Esophagus muscularis mucosa (tissue), 4 donors: Measurements from ENCODE around the gene RICTOR. TPM values are rescaled to one million over a fixed set of nuclear protein-coding genes. Genes with fewer than 3 reads are reported as not detected.
A peak's percentile ranks its signal among the peaks of the same experiment; 100 is the strongest.
"Not testable (repeated sequence)": the region's sequence is repeated elsewhere in the genome, so short reads cannot be mapped to it uniquely, and the experiment has no call there.

Experiments used
- DNase-seq: peaks from one replicate; pipeline ENCODE4 v3.0.0-alpha.2; 2017; ENCODE audit errors: extremely low spot score
- H3K27ac ChIP-seq, 4 donors: fragments of 200-600 bp; sonication (generic); replicated peaks in 1 of 4; 1 replicate in 3 of 4; 2 replicates in 1 of 4; pipeline ENCODE4 v1.5.1; 2016 to 2019; ENCODE audit warnings: mild to moderate bottlenecking in 1 of 4
- H3K27me3 ChIP-seq, 4 donors: fragments of 200-600 bp; sonication (generic); one replicate each; pipeline versions ENCODE4 v1.5.1 to v1.6.0; 2016 to 2019
- H3K36me3 ChIP-seq, 4 donors: fragments of 200-600 bp; sonication (generic); one replicate each; pipeline ENCODE4 v1.5.1; 2016 to 2019
- H3K4me1 ChIP-seq, 4 donors: fragments of 200-600 bp; sonication (generic); one replicate each; pipeline ENCODE4 v1.5.1; 2016 to 2019
- H3K4me3 ChIP-seq, 4 donors: fragments of 200-600 bp; sonication (generic); 1 replicate in 2 of 4; 2 replicates in 2 of 4; pipeline ENCODE4 v1.5.1; 2016 to 2019; ENCODE audit warnings: mild to moderate bottlenecking in 4 of 4, moderate library complexity in 1 of 4
- H3K9me3 ChIP-seq, 4 donors: fragments of 200-600 bp; sonication (generic); 1 replicate in 3 of 4; 2 replicates in 1 of 4; pipeline ENCODE4 v1.5.1; 2016 to 2019
- EP300 ChIP-seq: sonication (generic); formaldehyde crosslinking; IDR thresholded peaks from one replicate; pipeline ENCODE4 v1.6.1; 2017; ENCODE audit warnings: antibody characterized with exemption
- POLR2A ChIP-seq: fragments of 450-650 bp; IDR thresholded peaks from one replicate; pipeline ENCODE4 v1.6.1; 2017; ENCODE audit warnings: antibody characterized with exemption, moderate library complexity, mild to moderate bottlenecking, low read depth
- POLR2AphosphoS5 ChIP-seq, 2 donors: sonication (generic); formaldehyde crosslinking; IDR thresholded peaks; one replicate each; pipeline ENCODE4 v1.6.1; 2017; ENCODE audit warnings: antibody characterized with exemption in 2 of 2
- WGBS: methylation state at CpG from one replicate; pipeline ENCODE4 v1.1.5; 2018; 5-methylcytosine and 5-hydroxymethylcytosine counted together
- intact Hi-C: fragments of 100-400 bp; cut with DNase I; formaldehyde crosslinking; loops from one replicate; pipeline ENCODE4 v1.15.1; 2023
- total RNA-seq, 4 donors: library from RNA; depleted of rRNA; stranded (reverse); fragments of >200 nt; gene quantifications; one replicate each; pipeline versions ENCODE4 v1.1.0 to v1.2.1, GENCODE V29; 2016
- TF ChIP-seq, protein P1 (sequence below), 3 experiments: fragments of 200-600 bp in 2 of 3; fragments of 450-650 bp in 1 of 3; sonication (generic) in 2 of 3; IDR thresholded peaks; one replicate each; pipeline ENCODE4 v1.5.1; 2017 to 2019; ENCODE audit warnings: antibody characterized with exemption in 3 of 3, mild to moderate bottlenecking in 2 of 3, moderate library complexity in 1 of 3

Gene RICTOR
- total RNA-seq, 4 donors from 2014 or later, result 22.5 to 34.1 (median 26.1) TPM

DNA sequence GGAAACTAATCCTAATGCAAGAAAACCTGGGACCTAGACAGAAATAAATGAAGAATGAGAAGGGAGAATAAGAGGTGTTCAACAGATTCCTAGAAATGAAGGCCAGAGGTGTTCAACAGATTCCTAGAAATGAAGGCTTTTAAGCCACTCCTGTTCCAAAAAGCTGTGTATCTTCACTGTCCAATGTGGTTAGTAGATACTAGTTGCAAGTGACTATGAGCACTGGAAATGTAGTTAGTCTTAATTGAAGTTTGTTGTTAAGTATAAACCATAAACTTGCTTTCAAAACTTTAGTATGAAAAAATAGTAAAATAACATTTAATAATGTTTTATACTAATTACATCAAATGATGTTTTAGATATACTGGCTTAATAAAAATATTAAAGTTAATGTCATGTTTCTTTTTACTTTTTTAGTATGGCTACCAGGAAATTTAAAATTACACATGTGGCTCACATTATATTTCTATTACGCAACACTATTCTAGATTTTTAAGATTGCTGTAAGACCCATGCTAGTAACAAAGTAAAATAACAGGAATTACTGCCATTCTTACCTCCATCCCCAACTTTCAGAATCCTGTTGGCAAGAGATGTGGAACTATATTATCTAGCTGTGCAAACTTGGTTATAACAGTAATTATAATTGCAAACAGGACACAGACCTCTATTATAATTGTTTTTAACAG, 57.5 kb downstream of the RICTOR start:
- Histone ChIP-seq H3K4me3 (no peak overlapping the region), H3K9me3 (no peaks in the 10 kb centered on the region), H3K27ac (peak overlapping the region; percentile 53 to 72 (median 65)), H3K27me3 (no peaks in the 10 kb centered on the region), H3K36me3 (peaks cover 0 to 23% (median 4%) of the 10 kb centered on the region in 4 donors), H3K4me1 (peaks cover 30 to 41% (median 33%) of the 10 kb centered on the region in 4 donors)
- no peak for DNase-seq
- TF ChIP-seq, protein P1, sequence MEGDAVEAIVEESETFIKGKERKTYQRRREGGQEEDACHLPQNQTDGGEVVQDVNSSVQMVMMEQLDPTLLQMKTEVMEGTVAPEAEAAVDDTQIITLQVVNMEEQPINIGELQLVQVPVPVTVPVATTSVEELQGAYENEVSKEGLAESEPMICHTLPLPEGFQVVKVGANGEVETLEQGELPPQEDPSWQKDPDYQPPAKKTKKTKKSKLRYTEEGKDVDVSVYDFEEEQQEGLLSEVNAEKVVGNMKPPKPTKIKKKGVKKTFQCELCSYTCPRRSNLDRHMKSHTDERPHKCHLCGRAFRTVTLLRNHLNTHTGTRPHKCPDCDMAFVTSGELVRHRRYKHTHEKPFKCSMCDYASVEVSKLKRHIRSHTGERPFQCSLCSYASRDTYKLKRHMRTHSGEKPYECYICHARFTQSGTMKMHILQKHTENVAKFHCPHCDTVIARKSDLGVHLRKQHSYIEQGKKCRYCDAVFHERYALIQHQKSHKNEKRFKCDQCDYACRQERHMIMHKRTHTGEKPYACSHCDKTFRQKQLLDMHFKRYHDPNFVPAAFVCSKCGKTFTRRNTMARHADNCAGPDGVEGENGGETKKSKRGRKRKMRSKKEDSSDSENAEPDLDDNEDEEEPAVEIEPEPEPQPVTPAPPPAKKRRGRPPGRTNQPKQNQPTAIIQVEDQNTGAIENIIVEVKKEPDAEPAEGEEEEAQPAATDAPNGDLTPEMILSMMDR (IDR thresholded peaks at IDR 0.05), result no peak
- TF ChIP-seq EP300, result no peak
- no peak for TF ChIP-seq POLR2AphosphoS5 (IDR thresholded peaks at IDR 0.05)
- no peak for TF ChIP-seq POLR2A
- WGBS, result 98% methylated on average over 1 of the region's 1 CpG
- intact Hi-C loops, result no loop called here

DNA sequence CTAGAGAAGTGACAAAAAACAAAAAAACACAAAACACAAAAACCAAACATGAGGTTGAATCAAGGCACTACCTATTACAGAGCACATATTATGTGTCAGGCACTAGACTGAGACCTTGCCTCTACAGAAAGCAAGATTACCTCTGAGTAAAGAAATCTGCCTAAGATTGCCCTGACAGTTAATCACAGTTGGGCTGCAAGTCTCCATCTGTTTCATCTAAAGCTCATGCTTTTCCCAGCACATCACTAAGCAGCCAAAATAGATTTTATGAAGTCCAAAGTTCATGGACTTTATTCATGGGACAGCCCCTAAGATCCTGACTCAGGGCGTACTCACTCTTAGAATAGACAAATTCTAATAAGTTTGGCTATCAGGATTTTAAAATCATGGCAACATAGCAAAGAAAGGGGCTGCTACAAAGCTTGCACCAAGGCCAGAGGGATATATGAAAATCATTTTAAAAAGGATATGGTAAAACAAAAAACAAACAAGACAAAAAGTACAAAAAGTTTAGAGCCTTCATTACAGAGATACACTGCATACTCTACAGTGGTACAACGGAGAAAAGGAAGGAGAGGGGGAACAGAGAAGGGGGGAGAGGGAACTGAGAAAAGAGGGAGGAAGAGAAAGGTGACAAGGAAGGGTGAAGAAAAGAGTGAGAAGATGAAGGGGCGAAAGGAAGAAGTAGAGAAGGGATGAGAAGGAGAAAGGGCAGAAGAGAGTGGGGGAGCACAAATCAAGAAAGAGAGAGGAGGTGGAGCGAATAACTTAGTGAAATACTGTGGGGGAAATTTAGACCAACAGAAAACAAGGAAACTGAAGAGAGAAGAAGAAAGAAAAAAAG, 58.2 kb downstream of the RICTOR start:
- peaks cover 24 to 36% (median 28%) of the 10 kb centered on the region in 4 donors for H3K4me1 ChIP-seq
- intact Hi-C loops, result no loop called here

DNA sequence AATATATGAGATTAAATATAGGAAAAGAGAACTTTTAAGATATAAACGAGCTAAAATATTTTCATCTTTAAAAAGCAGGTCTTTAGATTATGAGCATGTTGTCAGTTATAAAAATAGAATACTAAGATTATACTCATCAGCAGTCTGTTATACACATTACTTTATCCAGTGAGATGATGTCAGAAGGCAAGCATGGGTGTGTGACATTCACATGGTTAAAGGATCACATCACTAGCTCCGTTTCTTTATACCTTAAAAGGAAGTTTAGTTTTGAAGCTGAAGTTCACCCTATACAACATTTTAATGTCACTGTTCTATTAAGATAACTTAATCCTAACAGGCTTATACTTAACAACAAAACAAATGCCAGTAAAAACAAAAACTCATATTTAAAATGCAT, 59.6 kb downstream of the RICTOR start:
- DNase-seq, result no peak
- peaks cover 3 to 22% (median 8%) of the 10 kb centered on the region in 4 donors for H3K36me3 ChIP-seq
- peaks cover 24 to 36% (median 28%) of the 10 kb centered on the region in 4 donors for H3K4me1 ChIP-seq
- no peaks in the 10 kb centered on the region for H3K9me3 ChIP-seq
- WGBS, result 24% methylated on average over 2 of the region's 2 CpGs
- intact Hi-C loops, result no loop called here
- no peaks in the 10 kb centered on the region for H3K27me3 ChIP-seq
- TF ChIP-seq, protein P1 (IDR thresholded peaks at IDR 0.05), result no peak
- TF ChIP-seq EP300 (no peak), POLR2AphosphoS5 (IDR thresholded peaks at IDR 0.05) (no peak), POLR2A (no peak)
- peak overlapping the region; percentile 53 to 72 (median 65) for H3K27ac ChIP-seq
- H3K4me3 ChIP-seq, result no peak overlapping the region

More for the DNA sequence above, 58.2 kb downstream of the RICTOR start:
- Histone ChIP-seq H3K36me3 (peaks cover 0 to 28% (median 8%) of the 10 kb centered on the region in 4 donors), H3K9me3 (no peaks in the 10 kb centered on the region), H3K27ac (peak overlapping the region; percentile 53 to 72 (median 65)), H3K27me3 (no peaks in the 10 kb centered on the region), H3K4me3 (no peak overlapping the region)
- 61% methylated on average over 4 of the region's 4 CpGs for WGBS
- DNase-seq, result no peak
- TF ChIP-seq EP300 (no peak), POLR2AphosphoS5 (IDR thresholded peaks at IDR 0.05) (no peak), POLR2A (no peak)
- TF ChIP-seq, protein P1 (IDR thresholded peaks at IDR 0.05), result no peak

DNA sequence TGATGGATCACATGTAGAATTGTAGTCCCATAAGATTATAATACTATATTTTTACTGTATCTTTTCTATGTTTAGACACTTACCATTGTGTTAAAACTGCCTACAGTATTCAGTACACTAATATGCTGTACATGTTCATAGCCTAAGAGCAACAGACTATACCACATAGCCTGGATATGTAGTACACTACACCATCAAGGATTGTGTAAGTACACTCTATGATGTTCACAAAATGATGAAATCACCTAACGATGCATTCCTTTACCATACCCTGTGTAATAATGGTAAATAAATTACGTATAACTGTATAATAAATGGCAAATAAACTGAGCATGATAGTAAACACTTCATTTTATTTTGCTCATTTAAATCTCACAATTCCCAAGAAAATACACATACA, 60.3 kb downstream of the RICTOR start:
- intact Hi-C loops, result no loop called here

DNA sequence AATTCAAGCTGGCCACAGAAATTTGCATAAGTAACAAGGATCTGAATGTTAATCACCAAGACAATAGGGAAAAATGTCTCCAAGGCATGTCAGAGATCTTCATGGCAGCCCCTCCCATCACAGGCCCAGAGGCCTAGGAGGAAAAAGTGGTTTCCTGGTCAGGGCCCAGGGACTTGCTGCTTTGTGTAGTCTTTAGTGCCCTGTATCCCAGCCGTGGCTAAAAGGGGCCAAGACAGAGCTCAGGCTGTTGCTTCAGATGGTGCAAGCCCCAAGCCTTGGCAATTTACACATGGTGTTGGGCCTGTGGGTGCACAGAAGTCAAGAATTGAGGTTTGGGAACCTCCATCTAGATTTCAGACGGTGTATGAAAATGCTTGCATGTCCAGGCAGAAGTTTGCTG, 63.2 kb downstream of the RICTOR start:
- DNase-seq, H3K4me3 ChIP-seq, H3K27ac ChIP-seq, H3K9me3 ChIP-seq, intact Hi-C loops, H3K27me3 ChIP-seq: not testable (repeated sequence)
- peaks cover 3 to 12% (median 8%) of the 10 kb centered on the region in 4 donors for H3K36me3 ChIP-seq
- peaks cover 13 to 26% (median 20%) of the 10 kb centered on the region in 4 donors for H3K4me1 ChIP-seq
- 100% methylated on average over 2 of the region's 2 CpGs for WGBS

More for the DNA sequence above, 60.3 kb downstream of the RICTOR start:
- no peak for TF ChIP-seq POLR2A
- TF ChIP-seq, protein P1 (IDR thresholded peaks at IDR 0.05), result no peak
- TF ChIP-seq EP300, result no peak
- TF ChIP-seq POLR2AphosphoS5 (IDR thresholded peaks at IDR 0.05), result no peak
- WGBS, result 78% methylated on average over 2 of the region's 2 CpGs
- Histone ChIP-seq H3K9me3 (no peaks in the 10 kb centered on the region), H3K4me3 (no peak overlapping the region), H3K27me3 (no peaks in the 10 kb centered on the region), H3K36me3 (peaks cover 3 to 20% (median 8%) of the 10 kb centered on the region in 4 donors), H3K4me1 (peaks cover 24 to 36% (median 28%) of the 10 kb centered on the region in 4 donors), H3K27ac (peak overlapping the region; percentile 53 to 72 (median 65))
- no peak for DNase-seq
